Endothelial cell of umbilical vein (primary cell): Measurements from ENCODE around the gene ZNF317. TPM values are rescaled to one million over a fixed set of nuclear protein-coding genes. Genes with fewer than 3 reads are reported as not detected.

ENCODE experiments used
- BruUV-seq: library from RNA; stranded (reverse); fragments of 400-500 nt; replicated peaks from 2 replicates; lab custom pipeline; 2021; lab: Mats Ljungman, UMichigan
- CTCF ChIA-PET: fragments of 300-600, 350-600 bp; sonication (Branson Sonifier 250); formaldehyde crosslinking; loops from one replicate; lab custom pipeline; 2021; ENCODE audit warnings: antibody characterized with exemption, inconsistent platforms; lab: Charles Lee
- POLR2A ChIA-PET: fragments of 300-600, 350-600 bp; sonication (Branson Sonifier 250); formaldehyde crosslinking; loops from one replicate; lab custom pipeline; 2021; ENCODE audit warnings: antibody characterized with exemption, inconsistent platforms; lab: Charles Lee
- DNase-seq: peaks from one replicate; pipeline ENCODE4 v3.0.0-alpha.2; 2011; ENCODE audit warnings: low read depth, low spot score
- FAIRE-seq: peaks from 2 replicates; lab custom pipeline; 2011; peaks lifted over from hg19 to GRCh38; lab: Jason Lieb, UNC
- H2AFZ ChIP-seq: 2 replicates; pipeline ENCODE4 v1.6.0; 2012; ENCODE audit warnings: low read depth, low read length, control low read depth, inconsistent platforms
- H3K27ac ChIP-seq: 2 replicates; pipeline ENCODE4 v1.5.1; 2011; ENCODE audit warnings: low read depth, mild to moderate bottlenecking, control low read depth, low read length, moderate library complexity; ENCODE audit not compliant: insufficient read depth
- H3K27me3 ChIP-seq, 2 experiments: 2 replicates each; pipeline versions ENCODE4 v1.6.0 to v1.6.1; 2011; ENCODE audit warnings: low read length in 2 of 2, mixed read lengths in 1 of 2; ENCODE audit not compliant: control insufficient read depth in 2 of 2, insufficient read depth in 2 of 2
- H3K36me3 ChIP-seq, 2 experiments: 2 replicates in 1 of 2; 3 replicates in 1 of 2; pipeline ENCODE4 v1.5.1; 2011; ENCODE audit warnings: low read length in 2 of 2, mild to moderate bottlenecking in 1 of 2, moderate library complexity in 1 of 2; ENCODE audit not compliant: control insufficient read depth in 2 of 2, insufficient read depth in 2 of 2; ENCODE audit errors: extremely low read depth in 1 of 2
- H3K4me1 ChIP-seq: 3 replicates; pipeline ENCODE4 v1.5.1; 2011; ENCODE audit warnings: mild to moderate bottlenecking, low read length; ENCODE audit not compliant: control insufficient read depth, insufficient read depth; ENCODE audit errors: extremely low read depth
- H3K4me2 ChIP-seq: 2 replicates; pipeline ENCODE4 v1.6.1; 2011; ENCODE audit warnings: low read length, control low read depth, mixed read lengths; ENCODE audit not compliant: insufficient read depth
- H3K4me3 ChIP-seq, 3 experiments: fragments of 200-600 bp in 1 of 3; sonication (generic), shearing (Covaris generic) in 1 of 3; replicated peaks in 1 of 3; 2 replicates each; pipeline ENCODE4 v1.5.1; 2011 to 2016; ENCODE audit warnings: control low read depth in 3 of 3, low read length in 3 of 3, mild to moderate bottlenecking in 2 of 3, inconsistent platforms in 1 of 3, low read depth in 1 of 3, moderate library complexity in 1 of 3; ENCODE audit not compliant: insufficient read depth in 1 of 3
- H3K79me2 ChIP-seq: 2 replicates; pipeline ENCODE4 v1.6.0; 2012; ENCODE audit warnings: low read length, inconsistent platforms; ENCODE audit not compliant: control insufficient read depth, insufficient read depth
- H3K9ac ChIP-seq: replicated peaks from 2 replicates; pipeline ENCODE3; 2011; ENCODE audit warnings: low read length, control low read depth; ENCODE audit not compliant: insufficient read depth; ENCODE audit errors: extremely low read depth
- H3K9me1 ChIP-seq: replicated peaks from 3 replicates; pipeline ENCODE4 v1.6.0; 2011; ENCODE audit warnings: mild to moderate bottlenecking, low read length; ENCODE audit not compliant: control insufficient read depth, insufficient read depth; ENCODE audit errors: extremely low read depth
- H3K9me3 ChIP-seq: replicated peaks from 2 replicates; pipeline ENCODE4 v1.5.1; 2012; ENCODE audit warnings: low read length, inconsistent platforms; ENCODE audit not compliant: control insufficient read depth, insufficient read depth
- H4K20me1 ChIP-seq: replicated peaks from 2 replicates; pipeline ENCODE3; 2011; ENCODE audit warnings: mild to moderate bottlenecking, low read length; ENCODE audit not compliant: control insufficient read depth, insufficient read depth; ENCODE audit errors: extremely low read depth
- CTCF ChIP-seq, 2 donors: IDR thresholded peaks; 1 replicate in 1 of 2; 2 replicates in 1 of 2; pipeline ENCODE4 v1.5.1; 2011; ENCODE audit warnings: low read length in 2 of 2, mild to moderate bottlenecking in 2 of 2, moderate library complexity in 2 of 2, control low read depth in 1 of 2, inconsistent platforms in 1 of 2, low read depth in 1 of 2; ENCODE audit not compliant: insufficient read depth in 1 of 2; ENCODE audit errors: extremely low read depth in 1 of 2
- EZH2 ChIP-seq: IDR thresholded peaks from 2 replicates; pipeline ENCODE4 v1.6.1; 2012; ENCODE audit warnings: borderline replicate concordance, low read depth, mild to moderate bottlenecking, moderate library complexity, low read length, inconsistent platforms; ENCODE audit not compliant: severe bottlenecking
- FOS ChIP-seq: IDR thresholded peaks from 2 replicates; pipeline ENCODE4 v1.6.1; 2011; ENCODE audit warnings: mild to moderate bottlenecking, low read length, moderate library complexity, borderline replicate concordance; ENCODE audit not compliant: insufficient read depth
- GATA2 ChIP-seq: IDR thresholded peaks from 2 replicates; pipeline ENCODE4 v1.7.0; 2011; ENCODE audit warnings: low read depth, mild to moderate bottlenecking, moderate library complexity, mixed read lengths, low read length; ENCODE audit not compliant: insufficient read length, insufficient read depth
- JUN ChIP-seq: IDR thresholded peaks from 2 replicates; pipeline ENCODE4 v1.6.1; 2011; ENCODE audit warnings: borderline replicate concordance, low read depth; ENCODE audit not compliant: insufficient read length, insufficient read depth
- MAX ChIP-seq: IDR thresholded peaks from 2 replicates; pipeline ENCODE4 v1.6.1; 2011; ENCODE audit not compliant: insufficient read depth, insufficient read length
- MYC ChIP-seq: IDR thresholded peaks from one replicate; pipeline ENCODE4 v1.6.1; 2011; ENCODE audit warnings: mild to moderate bottlenecking, low read depth, low read length
- POLR2A ChIP-seq: IDR thresholded peaks from 2 replicates; pipeline ENCODE4 v1.6.1; 2012; ENCODE audit warnings: low read depth, mild to moderate bottlenecking, control low read depth, low read length
- POLR2AphosphoS5 ChIP-seq: IDR thresholded peaks from 2 replicates; pipeline ENCODE4 v1.6.1; 2012; ENCODE audit warnings: low read depth, mild to moderate bottlenecking, control low read depth, low read length, moderate library complexity; ENCODE audit not compliant: insufficient read depth
- dilution Hi-C: fragments of 300-500 bp; cut with MboI; formaldehyde crosslinking; loops from one replicate; pipeline ENCODE4 v1.15.0; 2019; ENCODE audit warnings: low sequenced_read_pairs; ENCODE audit not compliant: extremely low pct_ligation_motif_present
- intact Hi-C: fragments of 100-400 bp; cut with micrococcal nuclease; formaldehyde crosslinking; loops from one replicate; pipeline ENCODE4 v1.10.0; 2022
- polyA plus RNA-seq, 4 experiments: library from polyadenylated mRNA; depleted of rRNA in 3 of 4; stranded (reverse) in 3 of 4; unstranded in 1 of 4; fragments of >200 nt; gene quantifications; 2 replicates each; pipeline versions ENCODE4 v1.2.1 to v1.2.3, GENCODE V29; 2011 to 2012; ENCODE audit warnings: missing spikeins in 1 of 4
- total RNA-seq: library from RNA; stranded (reverse); gene quantifications from 2 replicates; pipeline ENCODE4 v1.2.3, GENCODE V29; 2021

The ZNF317 gene
- total and polyA plus RNA-seq, 2 donors (not counting 3 experiments of a cell fraction or from before 2014, with no cell fraction given), result 14.2 to 29.5 TPM

GRCh38 chr19:9128171-9128570 lies 12.0 kb upstream of the ZNF317 start:
- peak; percentile 92 for FAIRE-seq
- Histone ChIP-seq H3K79me2 (no peaks in the 10 kb centered on the region), H3K9me3 (no peaks in the 10 kb centered on the region), H3K9ac (no peak overlapping the region), H4K20me1 (no peaks in the 10 kb centered on the region), H3K4me2 (no peak overlapping the region), H3K27ac (peak overlapping the region; percentile 76), H3K4me3 (no peak overlapping the region), H3K9me1 (no peaks in the 10 kb centered on the region), H2AFZ (no peak overlapping the region), H3K4me1 (peaks cover 5% of the 10 kb centered on the region), H3K27me3 (no peaks in the 10 kb centered on the region), H3K36me3 (no peaks in the 10 kb centered on the region)
- dilution Hi-C loops, result no loop called here
- peak; percentile 96 for DNase-seq
- CTCF ChIA-PET, result no interaction called here
- BruUV-seq, result no TSS peak
- intact Hi-C loops, result loop anchor here (1.0 to 5.0 kb wide), 5 partner anchors 12 to 547 kb away; partner anchors contain the start of genes ZNF317, ZNF559, ZNF561 and ZNF562
- POLR2A ChIA-PET, result no interaction called here
- TF ChIP-seq CTCF (IDR thresholded peaks at IDR 0.05; ENCODE audit: extremely low read depth in 1 of 2, insufficient read depth in 1 of 2, low read depth in 1 of 2, low read length in 2 of 2) (no peak), EZH2 (no peak), GATA2 (peak; percentile 76), FOS (peak; percentile 88), POLR2A (peak; percentile 29), MAX (no peak), JUN (peak; percentile 88), POLR2AphosphoS5 (peak; percentile 67), MYC (no peak)
